GM18858 (cell line): ENCODE results near the gene SIX4.
A peak's percentile ranks its signal among the peaks of the same experiment; 100 is the strongest.
"Not testable (repeated sequence)": the region's sequence is repeated elsewhere in the genome, so short reads cannot be mapped to it uniquely, and the experiment has no call there.

Experiments
- ATAC-seq: cut with Tn5 transposase; IDR thresholded peaks from one replicate; pipeline ENCODE4 v1.9.1; 2021; ENCODE audit not compliant: unreplicated experiment

The SIX4 gene

GRCh38 chr14:60723907-60724618 is at the start of gene SIX4:
Gene SIX4 (minus strand): TSS chr14:60724351. CDS start chr14:60724074, 277 bp downstream.
- peak; percentile 44 for ATAC-seq

- ATAC-seq = peak; percentile 65
These were observed 49.4 kb upstream of the SIX4 start for GRCh38 chr14:60773558-60773957.

- ATAC-seq = no peak
These were observed 47.0 kb upstream of the SIX4 start for GRCh38 chr14:60771117-60771516.

- ATAC-seq = no peak
These were observed 44.5 kb upstream of the SIX4 start for GRCh38 chr14:60768602-60769001.

GRCh38 chr14:60760644-60761364 is 36.7 kb upstream of the SIX4 start:
- ATAC-seq = no peak

GRCh38 chr14:60760209-60760608 is 36.1 kb upstream of the SIX4 start:
- ATAC-seq = no peak

- ATAC-seq = no peak
These were observed 34.7 kb upstream of the SIX4 start for GRCh38 chr14:60758885-60759284.

- ATAC-seq = no peak
These were observed 33.4 kb upstream of the SIX4 start for GRCh38 chr14:60757567-60758002.

- no peak for ATAC-seq
These were observed 32.7 kb upstream of the SIX4 start for GRCh38 chr14:60756847-60757246.

- ATAC-seq = peak; percentile 97
These were observed 29.3 kb upstream of the SIX4 start for GRCh38 chr14:60753264-60754119.

- ATAC-seq = no peak
These were observed 20.4 kb upstream of the SIX4 start for GRCh38 chr14:60744566-60744965.

- ATAC-seq = no peak
These were observed 14.8 kb upstream of the SIX4 start for GRCh38 chr14:60738843-60739508.

- ATAC-seq = no peak
These were observed 12.3 kb upstream of the SIX4 start for GRCh38 chr14:60736494-60736893.

GRCh38 chr14:60735416-60735815 is 11.3 kb upstream of the SIX4 start:
- ATAC-seq = no peak

GRCh38 chr14:60734465-60735242 is 10.5 kb upstream of the SIX4 start, which contains the start of gene MNAT1:
Gene MNAT1 (plus strand): TSS chr14:60734761. CDS start chr14:60734863, 102 bp downstream.
- peak; percentile 83 for ATAC-seq

- no peak for ATAC-seq
These were observed 8.8 kb upstream of the SIX4 start for GRCh38 chr14:60732840-60733483.

GRCh38 chr14:60731291-60731690 is 7.1 kb upstream of the SIX4 start:
- ATAC-seq = not testable (repeated sequence)

GRCh38 chr14:60723116-60723906 is 840 bp downstream of the SIX4 start:
- ATAC-seq = no peak
